Spleen (tissue), 7 donors: ENCODE measurements around the gene WDR26.

Experiments
- CTCF ChIP-seq, 11 experiments: fragments of 200-600 bp in 7 of 11; fragments of 450-650 bp in 4 of 11; sonication (generic) in 4 of 11; IDR thresholded peaks in 8 of 11; conservative IDR thresholded peaks in 3 of 11; 1 replicate in 7 of 11; 2 replicates in 4 of 11; pipeline versions ENCODE4 v1.4.0 to v1.8.0; 2016 to 2021; ENCODE audit warnings: antibody characterized with exemption in 11 of 11, inconsistent platforms in 4 of 11, mild to moderate bottlenecking in 1 of 11
- POLR2A ChIP-seq, 3 donors: fragments of 450-650 bp; IDR thresholded peaks; one replicate each; pipeline ENCODE4 v1.5.1; 2017; ENCODE audit warnings: antibody characterized with exemption in 3 of 3, mild to moderate bottlenecking in 1 of 3
- POLR2AphosphoS5 ChIP-seq, 3 donors: sonication (generic); formaldehyde crosslinking; IDR thresholded peaks; one replicate each; pipeline ENCODE4 v1.5.1; 2017; ENCODE audit warnings: antibody characterized with exemption in 3 of 3
- donor health status: DM: no; HTN: no; CAD: no; lungs with moderate emphysema.
- donor health status: DM: no; HTN: no; CAD: no.
- donor health status: DM: no; HTN: no; CAD: no.

GRCh38 chr1:224435318-224435763 is 744 bp upstream of the WDR26 start:
- TF ChIP-seq CTCF (IDR thresholded peaks at IDR 0.05 in 8 of 11, conservative IDR thresholded peaks at IDR 0.05 in 3 of 11) (no peak), POLR2A (IDR thresholded peaks at IDR 0.05) (no peak), POLR2AphosphoS5 (IDR thresholded peaks at IDR 0.05) (no peak)
